ENCODE data around the gene CTXND1.
A peak's percentile ranks its signal among the peaks of the same experiment; 100 is the strongest.

Gene CTXND1

GRCh38 chr15:80259942-80260510 is 8.0 kb upstream of the CTXND1 start:
- DNase-seq (ENCODE audit: low spot score), result no peak

- DNase-seq (ENCODE audit: low spot score), result no peak
Measured at GRCh38 chr15:80251428-80252120, 439 bp downstream of the CTXND1 start.

DNA sequence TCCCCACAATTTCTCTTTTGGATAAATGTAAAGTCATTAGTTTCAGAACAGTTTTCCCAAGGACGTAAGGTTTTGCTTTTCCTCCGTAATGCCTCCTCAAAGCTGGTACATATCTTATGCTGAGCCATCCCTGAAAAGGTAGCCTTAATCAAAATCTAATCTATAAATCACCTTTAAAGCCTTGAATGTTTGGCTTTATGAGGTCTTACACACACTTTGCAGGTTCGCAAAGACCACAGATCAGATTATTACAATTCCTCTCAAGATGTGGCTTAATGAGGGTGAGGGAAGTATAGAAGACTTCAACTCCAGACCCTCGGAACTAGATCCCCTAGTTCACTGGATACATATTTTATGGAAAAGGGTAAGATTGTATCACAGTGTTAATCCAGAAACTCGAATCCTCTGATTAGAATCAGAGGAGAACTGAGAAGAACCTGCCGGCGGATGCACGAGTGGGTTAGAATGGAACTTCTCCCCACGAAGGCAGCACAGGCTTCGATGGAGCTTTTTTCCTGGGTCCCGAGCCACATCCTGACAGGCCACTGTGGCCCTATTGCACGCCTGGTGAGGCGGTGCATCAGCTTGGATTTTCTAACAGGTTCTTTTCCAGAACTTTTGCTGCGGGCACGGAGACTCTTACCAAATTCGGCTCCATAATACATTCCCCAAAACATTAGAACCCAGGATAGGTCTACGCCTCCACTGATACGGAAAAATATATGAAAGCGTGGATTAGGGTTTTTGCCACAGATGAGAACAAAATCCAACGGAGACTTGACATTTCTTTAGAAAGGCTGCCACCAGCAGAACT is 1.2 kb downstream of the CTXND1 start:
- no peak for DNase-seq (ENCODE audit: low spot score)

DNA sequence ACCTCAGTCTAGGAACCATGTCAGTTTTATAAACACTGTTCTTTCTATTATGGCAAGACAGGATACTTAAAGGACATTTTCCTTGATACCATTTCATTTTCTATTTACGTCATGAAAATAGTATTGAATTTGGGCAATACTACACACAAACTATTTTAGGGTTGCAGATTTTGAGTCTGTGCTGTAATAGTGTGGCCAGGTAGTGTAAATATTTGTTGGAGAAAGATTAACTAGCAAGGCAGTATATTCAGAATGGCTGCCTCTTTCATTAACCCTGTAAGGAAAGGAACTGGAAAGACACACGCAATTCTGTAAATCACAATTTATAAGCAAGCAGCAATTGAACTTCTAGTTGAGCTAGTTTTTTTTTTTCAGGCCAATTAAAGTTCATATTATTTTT is 2.0 kb downstream of the CTXND1 start:
- DNase-seq (ENCODE audit: low spot score), result no peak

- DNase-seq (ENCODE audit: low spot score), result peak; percentile 8
Measured at GRCh38 chr15:80247320-80247719, 4.7 kb downstream of the CTXND1 start.

- no peak for DNase-seq (ENCODE audit: low spot score)
Measured at GRCh38 chr15:80246425-80246894, 5.6 kb downstream of the CTXND1 start.

DNA sequence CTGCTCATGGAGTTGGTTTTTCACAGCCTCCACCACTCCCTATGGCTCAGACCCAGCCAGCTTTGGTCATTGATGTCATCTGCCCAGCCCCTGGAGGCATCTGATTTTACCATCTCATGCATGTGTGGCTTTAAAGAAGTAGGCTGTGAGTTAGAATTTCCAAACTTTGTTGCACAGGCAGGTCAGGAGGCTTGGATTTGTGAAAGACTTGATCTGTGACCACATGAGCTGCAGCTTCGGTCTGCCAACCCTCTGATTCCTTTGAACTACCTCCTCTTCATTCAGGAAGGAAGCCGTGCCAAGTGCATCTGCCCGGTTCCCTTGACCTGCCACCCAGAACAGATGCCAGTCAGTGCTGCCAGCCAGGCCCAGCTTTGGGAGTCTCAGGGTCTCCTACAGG is 9.2 kb downstream of the CTXND1 start:
- DNase-seq (ENCODE audit: low spot score), result no peak

DNA sequence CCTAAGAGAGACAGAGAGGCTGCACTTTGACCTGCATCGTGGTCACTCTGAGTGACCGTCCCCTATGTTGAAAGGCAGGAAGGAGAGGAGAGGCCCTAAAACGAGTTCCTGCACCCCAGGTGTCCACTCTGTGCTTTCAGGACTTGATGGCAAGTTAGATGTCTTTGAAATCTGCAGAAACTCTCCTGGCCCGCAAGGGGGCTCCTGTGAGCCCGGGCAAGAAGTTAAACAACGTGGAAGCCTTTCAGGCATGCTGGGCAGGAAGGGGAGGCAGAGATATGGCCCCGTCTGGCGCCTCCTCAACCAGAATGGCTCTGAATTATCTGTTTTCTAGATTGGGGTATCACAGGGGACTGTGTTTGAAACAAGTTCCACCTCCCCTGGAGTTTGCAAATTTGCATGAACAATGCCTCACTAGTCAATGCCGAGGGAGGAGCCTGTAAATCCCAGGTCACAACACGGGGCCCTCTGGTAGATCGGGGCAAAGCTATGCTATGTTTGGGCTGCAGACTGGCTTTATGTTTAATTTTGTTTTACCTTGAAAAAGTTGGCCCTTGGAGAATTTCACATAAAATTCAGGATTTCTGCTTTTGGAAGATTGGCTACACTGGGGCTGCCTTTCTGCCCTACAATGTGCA is 9.8 kb downstream of the CTXND1 start:
- DNase-seq (ENCODE audit: low spot score), result peak; percentile 11

DNA sequence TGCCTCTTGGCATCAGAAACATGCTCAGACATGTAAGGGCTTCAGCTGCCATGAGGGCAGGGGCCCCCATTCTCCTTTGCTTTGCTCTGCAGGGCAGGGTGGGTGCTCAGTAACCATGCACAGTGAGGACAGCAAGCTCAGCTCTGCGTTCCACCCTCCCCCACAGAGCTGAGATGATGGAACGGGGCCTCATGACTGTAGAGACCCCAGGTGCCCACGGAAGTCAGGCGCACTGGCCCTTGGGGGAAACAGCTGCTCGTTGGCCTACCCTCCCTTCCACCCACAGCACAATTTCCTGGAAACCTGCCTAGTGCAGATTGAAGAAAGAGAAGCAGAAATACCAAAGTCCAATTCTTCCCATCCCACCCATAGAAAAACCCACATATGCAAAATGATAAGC is 10.5 kb downstream of the CTXND1 start:
- no peak for DNase-seq (ENCODE audit: low spot score)

DNA sequence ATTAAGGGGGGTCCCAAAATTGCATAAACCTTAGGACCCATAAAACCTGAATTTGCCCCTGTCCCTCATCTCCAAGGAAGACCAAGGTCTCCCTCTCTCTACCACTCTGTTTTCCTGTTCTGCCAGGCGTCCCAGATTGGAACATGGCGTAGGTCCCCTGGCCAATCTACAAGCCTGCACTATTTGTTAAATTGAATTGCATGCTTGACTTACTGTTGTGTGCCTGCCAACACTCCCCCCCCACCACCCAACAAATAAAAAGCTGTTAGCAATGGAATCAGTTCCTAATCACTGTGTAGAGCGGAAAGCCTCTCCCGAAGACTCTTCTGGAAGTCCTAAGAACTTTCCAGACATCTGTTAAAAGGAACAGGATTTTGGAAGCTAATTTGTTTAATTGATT is 11.7 kb downstream of the CTXND1 start:
- no peak for DNase-seq (ENCODE audit: low spot score)

GRCh38 chr15:80234883-80235282 is 17.1 kb downstream of the CTXND1 start:
- peak; percentile 37 for DNase-seq (ENCODE audit: low spot score)

DNA sequence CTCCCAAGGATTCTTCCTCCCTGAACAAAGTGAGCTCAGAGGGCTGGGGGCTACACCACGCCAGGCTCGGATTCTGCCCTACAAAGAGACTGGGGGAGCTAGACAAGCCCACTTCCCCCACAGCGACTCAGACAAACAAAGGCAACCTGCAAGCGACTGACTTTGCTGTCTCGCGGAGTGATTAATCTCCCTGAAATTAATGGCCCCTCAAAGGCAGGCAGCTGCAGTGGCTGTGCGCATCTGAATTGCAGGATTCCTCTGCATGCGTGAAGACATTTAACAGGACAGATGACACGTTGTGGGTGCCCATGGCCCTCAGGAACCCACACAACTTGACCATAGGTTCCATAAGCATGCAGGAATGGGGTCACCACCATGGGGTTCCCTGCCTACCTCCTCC is 18.4 kb downstream of the CTXND1 start:
- DNase-seq (ENCODE audit: low spot score), result no peak

DNA sequence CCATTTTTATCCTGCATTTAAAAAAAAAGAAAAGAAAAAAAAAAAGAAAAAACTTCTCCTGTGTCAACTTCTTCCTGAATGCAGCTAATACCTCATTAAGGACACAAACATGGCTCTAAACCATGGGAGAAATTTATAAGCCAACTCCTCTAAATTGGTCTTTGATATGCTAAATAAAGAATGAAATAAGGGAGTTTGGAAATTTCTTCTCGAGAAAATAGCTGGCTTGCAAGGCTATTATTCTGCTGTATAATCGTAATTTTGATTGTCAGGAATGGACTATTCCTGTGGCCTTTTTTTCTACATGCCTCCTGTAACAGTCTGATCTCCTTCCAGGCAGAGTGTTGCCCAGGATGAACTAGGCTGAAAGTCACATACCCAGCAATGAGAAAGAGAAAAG is 20.6 kb downstream of the CTXND1 start:
- DNase-seq (ENCODE audit: low spot score), result no peak

DNA sequence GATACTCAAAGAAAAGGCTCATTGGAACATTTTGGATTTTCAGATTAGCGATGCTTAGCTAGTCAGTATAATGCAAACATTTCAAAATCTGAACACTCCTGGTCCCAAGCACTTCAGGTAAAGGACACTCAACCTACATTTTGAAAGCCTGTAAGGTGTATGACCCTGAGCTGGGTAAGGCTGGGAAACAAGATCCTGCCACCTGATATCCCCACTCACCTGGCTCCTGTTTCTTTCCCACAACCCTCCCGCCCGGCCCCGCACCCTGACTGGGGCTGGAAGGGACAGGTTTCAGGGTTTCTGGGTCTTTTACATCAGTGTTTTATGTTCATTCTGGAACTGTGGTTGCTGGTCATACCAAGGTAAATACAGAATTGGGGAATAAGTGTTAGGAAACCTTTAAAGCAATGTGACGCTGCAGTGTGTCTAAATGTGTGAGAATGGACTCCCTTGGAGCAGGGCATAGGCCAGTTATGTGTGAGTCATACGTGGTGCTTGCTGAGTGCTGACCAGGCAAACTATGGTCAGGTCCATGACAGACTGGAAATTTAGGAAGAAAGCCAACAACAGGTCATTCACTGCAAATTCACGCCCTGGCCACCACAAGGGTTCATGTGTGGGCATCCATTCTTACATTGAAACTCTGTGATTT is 22.9 kb downstream of the CTXND1 start:
- no peak for DNase-seq (ENCODE audit: low spot score)

GRCh38 chr15:80219955-80220354 is 32.1 kb downstream of the CTXND1 start:
- DNase-seq (ENCODE audit: low spot score), result no peak

DNA sequence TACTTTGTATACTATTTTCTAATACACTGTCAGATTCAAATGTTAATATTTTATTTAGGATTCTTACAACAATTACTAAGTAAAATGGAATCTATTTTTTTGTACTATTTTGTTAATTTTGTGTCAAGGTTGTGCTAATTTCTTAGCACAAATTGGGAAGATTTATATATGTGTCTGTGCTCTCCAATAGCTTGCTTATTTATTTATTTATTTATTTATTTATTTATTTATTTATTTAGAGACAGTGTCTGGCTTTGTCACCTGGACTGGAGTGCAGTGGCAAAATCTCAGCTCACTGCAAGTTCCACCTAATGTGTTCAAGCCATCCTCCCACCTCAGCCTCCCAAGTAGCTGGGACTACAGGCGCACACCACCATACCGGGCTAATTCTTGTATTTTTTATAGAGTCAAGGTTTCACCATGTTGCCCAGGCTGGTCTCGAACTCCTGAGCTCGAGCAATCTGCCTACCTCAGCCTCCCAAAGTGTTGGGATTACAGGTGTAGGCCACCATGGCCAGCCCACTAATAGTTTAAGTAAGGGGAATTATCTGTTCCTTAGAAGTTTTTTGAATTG is 34.6 kb downstream of the CTXND1 start:
- DNase-seq (ENCODE audit: low spot score), result no peak

- DNase-seq (ENCODE audit: low spot score), result no peak
Measured at GRCh38 chr15:80216911-80217310, 35.1 kb downstream of the CTXND1 start.

- no peak for DNase-seq (ENCODE audit: low spot score)
Measured at GRCh38 chr15:80216141-80216540, 35.9 kb downstream of the CTXND1 start.

DNA sequence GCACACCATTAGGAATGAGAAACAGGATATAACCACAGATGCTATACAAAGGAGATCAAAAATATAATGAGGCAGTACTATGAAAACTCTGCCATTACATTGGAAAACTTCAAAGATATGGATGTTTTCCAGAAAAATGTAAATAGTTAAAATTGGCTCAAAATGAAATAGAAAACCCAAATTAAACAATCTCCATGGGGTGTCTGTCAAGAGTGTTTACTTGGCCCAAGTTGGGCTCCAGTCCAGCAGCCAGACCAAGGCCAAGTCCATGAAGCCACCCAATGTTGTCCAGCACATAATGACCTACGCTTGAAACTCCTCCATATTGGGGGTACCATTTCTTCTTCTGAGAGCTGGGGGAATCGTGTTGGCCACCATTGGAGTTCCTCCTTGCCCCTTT is 37.1 kb downstream of the CTXND1 start:
- no peak for DNase-seq (ENCODE audit: low spot score)

DNA sequence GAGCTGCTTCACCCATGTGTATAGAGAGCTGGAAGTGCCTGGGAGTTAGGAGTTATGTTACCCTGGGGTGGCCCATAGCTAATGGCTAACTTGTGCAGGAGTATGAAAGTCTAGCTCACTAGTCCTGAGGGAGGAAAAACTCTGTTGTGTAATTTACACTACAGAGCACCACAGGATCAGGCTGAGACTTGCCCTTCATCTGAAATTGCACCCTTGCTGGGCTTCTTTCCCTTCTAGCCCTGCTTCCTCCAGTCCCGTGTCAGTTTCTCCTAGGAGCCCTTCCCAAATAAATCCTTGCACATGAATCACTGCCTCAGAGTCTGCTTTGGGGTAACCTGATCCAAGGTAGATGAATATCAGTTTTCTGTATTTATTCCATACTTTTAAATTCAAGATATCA is 40.0 kb downstream of the CTXND1 start:
- DNase-seq (ENCODE audit: low spot score), result no peak

GRCh38 chr15:80210611-80211573 is 41.1 kb downstream of the CTXND1 start:
- peak; percentile 46 for DNase-seq (ENCODE audit: low spot score)
